Measurements from ENCODE around the gene FGF12.

FGF12 gene

GRCh38 chr3:192371870-192372400, 355.4 kb downstream of the FGF12 start:
- no peak overlapping the region for H3K27ac ChIP-seq (ENCODE audit: poor library complexity, severe bottlenecking)
- H3K9me3 ChIP-seq (ENCODE audit: severe bottlenecking), result no peaks in the 10 kb centered on the region
- no peak for DNase-seq (ENCODE audit: low spot score)
- no peak overlapping the region for H3K4me3 ChIP-seq (ENCODE audit: severe bottlenecking)
- no peaks in the 10 kb centered on the region for H3K27me3 ChIP-seq (ENCODE audit: insufficient read depth, poor library complexity, severe bottlenecking)
- no peaks in the 10 kb centered on the region for H3K36me3 ChIP-seq (ENCODE audit: low read depth)
- H3K4me1 ChIP-seq (ENCODE audit: insufficient read depth, poor library complexity, severe bottlenecking), result no peaks in the 10 kb centered on the region
- ATAC-seq (ENCODE audit: low read depth), result no peak
- no peak for TF ChIP-seq CTCF (IDR thresholded peaks at IDR 0.05; ENCODE audit: poor library complexity, severe bottlenecking)

GRCh38 chr3:192367616-192368015, 359.7 kb downstream of the FGF12 start:
- H3K4me3 ChIP-seq (ENCODE audit: severe bottlenecking), result no peak overlapping the region
- no peaks in the 10 kb centered on the region for H3K36me3 ChIP-seq (ENCODE audit: low read depth)
- ATAC-seq (ENCODE audit: low read depth), result no peak
- DNase-seq (ENCODE audit: low spot score), result no peak
- H3K4me1 ChIP-seq (ENCODE audit: insufficient read depth, poor library complexity, severe bottlenecking), result no peaks in the 10 kb centered on the region
- no peaks in the 10 kb centered on the region for H3K27me3 ChIP-seq (ENCODE audit: insufficient read depth, poor library complexity, severe bottlenecking)
- H3K9me3 ChIP-seq (ENCODE audit: severe bottlenecking), result no peaks in the 10 kb centered on the region
- no peak overlapping the region for H3K27ac ChIP-seq (ENCODE audit: poor library complexity, severe bottlenecking)
- TF ChIP-seq CTCF (IDR thresholded peaks at IDR 0.05; ENCODE audit: poor library complexity, severe bottlenecking), result no peak

GRCh38 chr3:192366916-192367315, 360.4 kb downstream of the FGF12 start:
- no peak for TF ChIP-seq CTCF (IDR thresholded peaks at IDR 0.05; ENCODE audit: poor library complexity, severe bottlenecking)
- Histone ChIP-seq H3K36me3 (ENCODE audit: low read depth) (no peaks in the 10 kb centered on the region), H3K4me1 (ENCODE audit: insufficient read depth, poor library complexity, severe bottlenecking) (no peaks in the 10 kb centered on the region), H3K9me3 (ENCODE audit: severe bottlenecking) (no peaks in the 10 kb centered on the region), H3K27ac (ENCODE audit: poor library complexity, severe bottlenecking) (no peak overlapping the region), H3K27me3 (ENCODE audit: insufficient read depth, poor library complexity, severe bottlenecking) (no peaks in the 10 kb centered on the region), H3K4me3 (ENCODE audit: severe bottlenecking) (no peak overlapping the region)
- ATAC-seq (ENCODE audit: low read depth) (no peak), DNase-seq (ENCODE audit: low spot score) (no peak)

- no peak for DNase-seq (ENCODE audit: low spot score)
- H3K4me3 ChIP-seq (ENCODE audit: severe bottlenecking), result no peak overlapping the region
- H3K36me3 ChIP-seq (ENCODE audit: low read depth), result no peaks in the 10 kb centered on the region
- H3K4me1 ChIP-seq (ENCODE audit: insufficient read depth, poor library complexity, severe bottlenecking), result no peaks in the 10 kb centered on the region
- no peaks in the 10 kb centered on the region for H3K9me3 ChIP-seq (ENCODE audit: severe bottlenecking)
- no peaks in the 10 kb centered on the region for H3K27me3 ChIP-seq (ENCODE audit: insufficient read depth, poor library complexity, severe bottlenecking)
- no peak overlapping the region for H3K27ac ChIP-seq (ENCODE audit: poor library complexity, severe bottlenecking)
- TF ChIP-seq CTCF (IDR thresholded peaks at IDR 0.05; ENCODE audit: poor library complexity, severe bottlenecking), result no peak
- no peak for ATAC-seq (ENCODE audit: low read depth)
Observed at GRCh38 chr3:192365571-192365970, 361.8 kb downstream of the FGF12 start.

GRCh38 chr3:192364316-192364715, 363.0 kb downstream of the FGF12 start:
- H3K27ac ChIP-seq (ENCODE audit: poor library complexity, severe bottlenecking), result no peak overlapping the region
- no peak overlapping the region for H3K4me3 ChIP-seq (ENCODE audit: severe bottlenecking)
- H3K27me3 ChIP-seq (ENCODE audit: insufficient read depth, poor library complexity, severe bottlenecking), result no peaks in the 10 kb centered on the region
- H3K9me3 ChIP-seq (ENCODE audit: severe bottlenecking), result no peaks in the 10 kb centered on the region
- no peak for DNase-seq (ENCODE audit: low spot score)
- no peak for TF ChIP-seq CTCF (IDR thresholded peaks at IDR 0.05; ENCODE audit: poor library complexity, severe bottlenecking)
- H3K4me1 ChIP-seq (ENCODE audit: insufficient read depth, poor library complexity, severe bottlenecking), result no peaks in the 10 kb centered on the region
- no peaks in the 10 kb centered on the region for H3K36me3 ChIP-seq (ENCODE audit: low read depth)
- no peak for ATAC-seq (ENCODE audit: low read depth)
